Right lung (tissue), 5 donors: ENCODE results near the gene RMND1. TPM values are rescaled to one million over a fixed set of nuclear protein-coding genes. Genes with fewer than 3 reads are reported as not detected.
"Not testable (repeated sequence)": the region's sequence is repeated elsewhere in the genome, so short reads cannot be mapped to it uniquely, and the experiment has no call there.

ENCODE experiments used
- DNase-seq, 2 donors: peaks; one replicate each; pipeline ENCODE4 v3.0.0-alpha.2; 2013
- polyA plus RNA-seq, 5 donors: library from polyadenylated mRNA; unstranded; fragments of 120-200 nt; gene quantifications; one replicate each; pipeline versions ENCODE4 v1.2.1 to v1.2.3, GENCODE V29; 2013; ENCODE audit warnings: inconsistent platforms in 1 of 5, low replicate concordance in 1 of 5; ENCODE audit not compliant: insufficient read length in 5 of 5, insufficient read depth in 1 of 5

Gene RMND1
- polyA plus RNA-seq, 5 donors = 24.5 to 30.0 (median 27.6) TPM

- DNase-seq = not testable (repeated sequence)
These were observed 3.9 kb upstream of the RMND1 start for GRCh38 chr6:151455751-151456398.

- DNase-seq = peak; percentile 10 to 16
These were observed 963 bp upstream of the RMND1 start for GRCh38 chr6:151452750-151453427.

GRCh38 chr6:151451417-151451949 lies 443 bp downstream of the RMND1 start:
- DNase-seq = no peak

GRCh38 chr6:151450928-151451327 lies 998 bp downstream of the RMND1 start:
- not testable (repeated sequence) for DNase-seq

DNA sequence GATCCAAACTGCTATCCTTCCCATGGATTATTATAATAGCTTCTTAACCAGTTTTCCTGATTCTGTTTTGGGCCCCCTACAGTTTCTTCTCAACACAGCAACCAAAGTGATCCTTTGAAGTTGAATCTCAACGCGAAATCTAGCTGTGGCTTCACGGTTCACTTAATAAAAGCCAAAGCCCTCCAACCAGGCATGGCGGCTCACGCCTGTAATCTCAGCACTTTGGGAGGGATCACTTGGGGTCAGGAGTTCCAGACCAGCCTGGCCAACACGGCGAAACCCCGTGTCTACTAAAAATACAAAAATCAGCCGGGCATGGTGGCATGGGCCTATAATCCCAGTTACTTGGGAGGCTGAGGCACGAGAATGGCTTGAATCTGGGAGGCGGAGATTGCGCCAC lies 3.3 kb downstream of the RMND1 start:
- no peak for DNase-seq

- no peak for DNase-seq
These were observed 4.7 kb downstream of the RMND1 start for GRCh38 chr6:151447237-151447636.

- DNase-seq = no peak
These were observed 6.4 kb downstream of the RMND1 start for GRCh38 chr6:151445482-151445881.

DNA sequence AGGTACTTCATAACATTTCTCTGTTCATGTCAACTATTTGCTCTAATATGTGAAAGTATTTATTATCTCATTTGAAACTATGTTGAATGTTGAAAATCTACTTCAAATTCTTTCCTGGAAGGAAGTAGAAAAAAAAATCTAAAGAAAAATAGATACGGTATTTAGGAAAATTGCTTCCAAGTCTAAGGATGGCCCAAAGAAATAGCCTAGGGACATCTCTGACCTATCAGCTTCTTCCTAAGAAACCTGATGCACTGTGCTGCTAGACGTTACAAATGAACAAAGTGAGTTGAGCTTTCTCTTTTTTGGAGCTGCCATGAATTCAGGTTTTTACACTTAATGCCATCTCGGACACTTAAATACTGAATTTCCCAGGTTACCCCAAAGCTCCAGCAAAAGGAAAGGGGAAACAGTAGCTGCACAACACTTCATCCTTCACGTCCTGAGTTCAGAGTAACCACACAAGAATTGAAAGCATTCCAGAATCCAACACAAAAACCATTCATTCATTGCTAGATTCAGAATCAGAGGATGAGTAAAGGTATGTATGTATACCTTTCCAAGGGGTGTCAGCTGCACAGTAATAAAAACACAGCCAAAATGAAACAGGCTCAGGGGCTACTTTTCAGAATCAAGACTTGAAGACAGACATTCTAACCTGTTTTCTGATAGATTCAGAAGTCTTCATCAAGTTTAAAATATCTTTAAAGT lies 7.9 kb downstream of the RMND1 start:
- no peak for DNase-seq

GRCh38 chr6:151443454-151443853 lies 8.5 kb downstream of the RMND1 start:
- DNase-seq = no peak

DNA sequence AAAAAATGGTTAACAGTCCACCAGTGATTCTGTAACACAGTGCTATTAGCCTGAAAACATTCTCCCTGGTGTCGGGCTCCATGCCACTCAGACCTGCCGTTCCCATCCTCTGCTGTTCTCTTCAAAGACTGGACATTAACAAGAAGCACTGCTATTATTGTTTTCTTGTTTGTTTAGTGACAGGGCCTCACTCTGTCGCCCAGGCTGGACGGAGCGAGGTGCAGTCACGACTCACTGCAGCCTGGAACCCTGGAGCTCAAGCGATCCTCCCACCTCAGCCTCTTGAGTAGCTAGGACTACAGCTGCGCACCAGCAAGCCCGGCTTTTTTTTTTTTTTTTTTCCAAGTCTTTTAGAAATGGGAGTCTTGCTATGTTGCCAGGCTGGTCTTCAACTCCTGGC lies 9.6 kb downstream of the RMND1 start:
- no peak for DNase-seq

DNA sequence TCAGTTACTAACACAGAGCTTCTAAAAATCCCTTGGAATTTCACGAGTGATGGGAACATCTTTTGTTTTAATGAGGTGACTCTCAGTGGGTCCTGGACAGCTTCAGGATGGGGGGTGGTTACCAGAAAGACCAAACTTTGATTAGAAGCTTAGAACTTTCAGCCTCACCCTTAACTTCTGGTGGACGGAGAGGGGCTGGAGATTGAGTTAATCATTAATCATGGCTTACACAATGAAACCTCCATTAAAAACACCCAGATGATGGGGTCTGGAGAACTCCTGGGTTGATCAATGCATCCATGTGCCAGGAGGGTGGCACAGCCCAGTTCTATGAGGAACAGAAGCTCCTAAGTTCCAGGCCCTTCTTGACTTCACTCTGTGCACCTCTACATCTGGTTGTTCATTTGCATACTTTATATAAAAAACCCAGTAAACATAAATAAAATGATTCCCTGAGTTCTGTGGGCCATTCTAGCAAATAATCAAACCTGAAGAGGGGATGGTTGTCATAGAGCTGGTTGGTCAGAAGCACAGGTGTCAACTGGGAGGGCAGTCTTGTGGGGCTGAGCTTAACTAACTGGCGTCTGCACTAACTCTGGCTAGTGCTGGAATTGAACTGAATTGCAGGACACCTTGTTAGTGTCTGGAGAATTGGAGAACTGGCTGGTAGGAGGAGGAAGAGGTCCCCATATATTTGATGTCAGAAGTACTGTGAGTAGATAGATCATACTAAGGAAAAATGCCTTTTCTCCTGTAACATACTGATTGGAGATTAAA lies 10.3 kb downstream of the RMND1 start:
- no peak for DNase-seq

GRCh38 chr6:151440930-151441329 lies 11.0 kb downstream of the RMND1 start:
- peak in 1 of 2 donors; percentile 29 for DNase-seq

GRCh38 chr6:151440498-151440897 lies 11.4 kb downstream of the RMND1 start:
- no peak for DNase-seq

DNA sequence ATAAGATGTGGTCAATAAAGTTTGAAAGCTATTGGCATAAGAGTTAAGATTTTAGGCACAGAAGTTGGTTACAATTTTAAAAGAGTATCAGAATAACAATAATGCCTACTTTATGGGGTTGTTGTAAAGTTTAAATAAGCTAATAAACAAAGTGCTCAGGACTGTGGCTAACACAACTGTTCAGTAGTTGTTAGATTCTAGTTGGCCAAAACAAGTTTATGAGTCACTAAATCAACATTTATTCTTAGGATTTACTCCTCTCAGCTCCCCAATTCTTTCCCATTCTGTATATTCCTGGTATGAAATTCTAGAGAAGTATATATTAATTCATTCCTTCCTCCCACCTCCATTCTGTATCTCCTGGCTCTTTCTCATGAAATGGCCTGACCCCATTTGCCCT lies 14.5 kb downstream of the RMND1 start:
- no peak for DNase-seq

DNA sequence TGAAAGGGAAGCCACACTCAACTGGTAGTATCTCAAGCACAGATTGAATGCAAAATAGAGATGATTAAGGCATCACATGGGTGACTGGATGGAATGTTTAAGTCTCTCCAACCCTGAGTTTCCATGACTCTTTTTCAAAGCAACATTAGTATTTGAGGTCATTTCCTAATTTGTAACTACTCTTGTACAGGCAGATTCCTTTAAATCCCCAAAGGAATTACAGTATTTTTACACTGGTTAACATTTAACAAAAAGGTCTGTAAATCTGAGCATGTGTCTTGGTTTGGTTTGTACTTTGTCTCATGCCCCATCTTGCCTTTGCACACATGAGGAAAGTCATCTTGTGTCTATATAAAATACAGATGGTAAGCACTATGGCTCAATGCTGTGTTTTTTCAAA lies 15.1 kb downstream of the RMND1 start:
- no peak for DNase-seq

- no peak for DNase-seq
These were observed 15.6 kb downstream of the RMND1 start for GRCh38 chr6:151436300-151436699.

GRCh38 chr6:151434369-151434768 lies 17.6 kb downstream of the RMND1 start:
- DNase-seq = no peak

- no peak for DNase-seq
These were observed 19.3 kb downstream of the RMND1 start for GRCh38 chr6:151432651-151433050.

GRCh38 chr6:151431337-151431736 lies 20.6 kb downstream of the RMND1 start:
- no peak for DNase-seq

DNA sequence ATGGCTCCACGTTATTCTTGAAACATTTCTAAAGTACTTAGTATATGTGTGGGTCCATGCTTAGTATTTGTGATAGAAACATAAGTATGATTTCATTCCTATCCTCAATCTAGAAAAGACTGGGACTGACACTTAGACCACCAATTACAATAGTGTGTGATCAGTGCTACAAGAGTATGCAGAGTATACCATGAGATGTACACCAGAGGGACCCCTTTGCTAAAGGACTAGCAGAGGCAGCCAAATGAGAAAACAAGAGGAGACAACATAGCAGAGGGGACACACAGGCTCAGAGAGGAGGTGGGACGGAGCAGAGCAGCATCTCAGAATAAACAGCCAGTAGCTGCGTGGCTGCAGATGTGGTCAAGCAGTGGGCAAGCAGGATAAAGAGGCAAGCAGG lies 21.0 kb downstream of the RMND1 start:
- no peak for DNase-seq

DNA sequence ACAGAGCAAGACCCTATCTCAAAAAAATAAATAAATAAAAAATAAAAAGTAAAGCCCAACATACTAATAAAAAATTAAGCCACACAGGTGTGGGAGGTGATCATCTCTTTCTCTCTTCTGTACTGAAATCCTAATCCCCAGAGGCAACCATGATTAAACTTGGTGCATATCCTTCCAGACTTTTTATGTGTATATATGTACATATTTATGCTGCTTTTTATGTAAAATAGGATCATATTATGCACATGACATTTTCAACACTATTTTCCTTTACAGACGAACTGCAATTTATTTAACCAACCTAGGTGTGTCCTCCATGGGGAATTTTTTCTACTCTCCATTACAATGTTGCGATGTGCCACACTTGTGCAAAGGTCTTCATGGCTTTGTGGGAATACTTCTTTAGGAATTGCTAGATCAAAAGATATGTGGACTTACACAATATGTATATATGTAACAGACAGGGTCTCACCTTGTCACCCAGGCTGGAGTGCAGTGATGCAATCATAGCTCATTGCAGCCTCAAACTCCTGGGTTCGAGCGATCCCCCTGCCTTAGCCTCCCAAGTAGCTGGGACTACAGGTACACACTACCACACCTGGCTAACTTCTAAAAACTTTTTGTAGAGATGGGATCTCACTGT lies 23.7 kb downstream of the RMND1 start:
- DNase-seq = no peak
